Astrocyte of the spinal cord (primary cell): Measurements from ENCODE around the gene SSBP3.
A peak's percentile ranks its signal among the peaks of the same experiment; 100 is the strongest.

ENCODE experiments used
- DNase-seq: peaks from one replicate; pipeline ENCODE4 v3.0.0; 2011; ENCODE audit warnings: low read depth, low spot score
- H3K4me3 ChIP-seq: 2 replicates; pipeline ENCODE4 v1.5.1; 2011; ENCODE audit warnings: low read depth, mild to moderate bottlenecking, low read length, moderate library complexity
- CTCF ChIP-seq: IDR thresholded peaks from 2 replicates; pipeline ENCODE4 v1.5.1; 2012; ENCODE audit warnings: low read depth, mild to moderate bottlenecking, low read length, inconsistent platforms
- in situ Hi-C: cut with HindIII; loops from 2 replicates; pipeline ENCODE4 v1.10.0; 2017; ENCODE audit warnings: low sequenced_read_pairs

SSBP3 gene

DNA sequence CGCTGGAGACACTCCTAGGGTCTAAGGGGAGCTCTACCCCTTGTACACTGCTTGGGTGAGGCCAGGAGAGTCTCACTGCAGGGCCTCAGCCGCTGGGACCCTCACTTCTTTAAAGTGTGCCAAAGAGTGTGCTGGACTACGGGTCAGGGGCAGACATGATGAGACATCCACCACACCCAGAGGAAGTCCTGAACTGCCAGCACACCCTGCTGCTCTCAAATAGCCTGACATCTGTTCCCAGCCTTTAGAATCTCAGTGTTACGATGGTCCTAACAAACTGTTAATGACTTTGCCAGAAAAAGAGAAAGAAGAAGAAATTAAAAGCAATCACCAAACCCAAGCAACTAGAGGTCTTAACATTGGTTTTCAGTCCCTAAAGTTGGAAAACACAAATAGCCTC is 157.2 kb downstream of the SSBP3 start:
- no peak overlapping the region for H3K4me3 ChIP-seq
- peak; percentile 20 for DNase-seq
- TF ChIP-seq CTCF = no peak
- in situ Hi-C loops = no loop called here

DNA sequence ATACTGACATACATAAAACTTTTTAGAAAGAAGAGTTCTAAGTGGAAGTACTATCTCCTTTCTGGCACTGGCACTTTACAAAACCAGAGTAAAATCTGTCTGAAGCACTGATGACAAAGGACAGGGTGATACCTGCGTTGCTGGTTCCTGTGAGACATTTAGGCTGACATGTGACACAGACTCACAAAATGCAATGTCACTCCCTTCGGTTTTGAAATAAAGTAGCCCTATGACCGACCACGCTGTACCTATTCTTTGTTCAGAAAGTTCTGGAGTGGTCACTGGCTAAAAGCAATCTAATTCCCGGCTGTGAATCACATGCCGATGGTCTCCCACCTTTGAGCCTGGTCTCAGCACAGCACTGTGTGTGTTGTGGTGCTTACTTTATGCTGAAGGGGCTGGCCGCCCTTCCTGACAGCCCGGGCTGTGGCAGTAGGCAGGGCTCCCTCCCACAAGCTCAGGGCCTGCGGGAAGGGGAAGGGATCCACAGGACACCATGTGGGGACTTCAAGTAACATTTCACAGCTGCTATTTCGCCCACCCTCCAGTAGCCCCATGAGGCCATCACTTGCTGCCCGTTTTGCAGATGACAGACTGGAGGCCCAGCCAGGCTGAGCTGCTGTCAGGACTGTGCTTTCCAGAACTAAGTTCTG is 158.2 kb downstream of the SSBP3 start:
- no peak for DNase-seq
- in situ Hi-C loops = no loop called here
- TF ChIP-seq CTCF = no peak
- H3K4me3 ChIP-seq = no peak overlapping the region

GRCh38 chr1:54246116-54246721 is 160.0 kb downstream of the SSBP3 start:
- H3K4me3 ChIP-seq = no peak overlapping the region
- TF ChIP-seq CTCF = no peak
- in situ Hi-C loops = no loop called here
- DNase-seq = no peak

DNA sequence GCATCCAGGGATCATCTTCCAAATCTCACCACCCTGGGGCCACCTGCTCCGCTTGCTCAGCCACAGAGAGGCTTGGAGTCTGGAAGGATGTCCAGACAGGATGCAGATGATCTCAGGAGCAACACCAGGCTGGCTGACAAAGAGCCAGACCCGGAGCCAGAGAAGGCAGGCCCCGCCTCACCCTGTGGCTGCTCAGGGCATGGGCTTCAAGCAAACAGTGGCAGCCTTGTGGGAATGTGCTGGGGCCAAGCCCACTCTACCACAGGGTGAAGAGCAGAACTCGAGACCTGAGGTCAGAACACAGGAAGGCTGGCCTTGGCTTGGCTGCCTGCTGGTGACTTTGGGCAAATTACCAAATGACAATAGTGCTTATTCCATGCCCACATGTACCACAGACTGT is 160.7 kb downstream of the SSBP3 start:
- in situ Hi-C loops = no loop called here
- no peak overlapping the region for H3K4me3 ChIP-seq
- no peak for TF ChIP-seq CTCF
- DNase-seq = peak; percentile 50

DNA sequence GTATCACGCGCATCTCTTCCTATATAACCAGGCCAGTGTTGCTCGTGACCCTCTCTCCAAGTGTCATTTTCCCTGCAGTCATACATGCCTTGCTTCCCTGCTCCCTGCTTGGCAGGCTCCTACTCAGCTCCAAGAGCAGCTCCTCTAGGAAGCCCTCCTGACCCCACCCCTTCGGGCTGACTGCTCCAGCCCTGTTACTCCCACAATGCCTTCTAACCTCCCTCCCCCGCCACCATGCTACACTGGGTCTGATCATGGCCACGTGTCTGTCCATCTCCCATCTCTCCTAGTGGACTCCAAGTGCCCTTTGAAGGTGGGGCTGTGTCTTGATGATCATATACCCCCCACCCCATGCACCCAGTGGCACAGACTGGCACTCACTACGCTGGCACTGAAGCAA is 161.5 kb downstream of the SSBP3 start:
- in situ Hi-C loops = no loop called here
- no peak overlapping the region for H3K4me3 ChIP-seq
- DNase-seq = no peak
- TF ChIP-seq CTCF = no peak

GRCh38 chr1:54243022-54243421 is 163.2 kb downstream of the SSBP3 start:
- no peak for TF ChIP-seq CTCF
- in situ Hi-C loops = no loop called here
- H3K4me3 ChIP-seq = no peak overlapping the region
- DNase-seq = no peak

DNA sequence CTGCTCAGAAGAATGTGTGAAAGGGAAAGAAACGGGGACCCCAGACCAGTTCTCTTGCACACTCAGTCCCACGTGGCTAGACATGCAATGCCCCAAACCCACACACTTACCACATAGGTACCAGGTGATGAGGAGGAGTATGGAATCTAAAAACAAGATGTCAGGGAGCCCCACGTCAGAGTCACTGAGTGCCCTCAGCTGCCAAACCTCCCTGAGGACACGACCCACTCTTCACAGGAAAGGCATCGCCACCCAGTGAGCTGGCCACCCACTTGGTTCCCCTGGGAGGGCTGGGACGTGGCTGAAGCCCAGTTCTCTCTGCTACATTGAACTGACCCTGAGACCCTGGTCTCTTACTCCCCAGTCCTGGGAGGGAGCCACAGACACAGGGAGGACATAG is 164.8 kb downstream of the SSBP3 start:
- no peak overlapping the region for H3K4me3 ChIP-seq
- in situ Hi-C loops = no loop called here
- DNase-seq = no peak
- TF ChIP-seq CTCF = no peak
